Chondrocyte (in vitro differentiated cells): ENCODE data around the gene MIEF2. TPM values are rescaled to one million over a fixed set of nuclear protein-coding genes. Genes with fewer than 3 reads are reported as not detected.
A peak's percentile ranks its signal among the peaks of the same experiment; 100 is the strongest.

Source experiments
- DNase-seq: peaks from one replicate; pipeline ENCODE4 v3.0.0; 2021; ENCODE audit warnings: mixed read lengths, low spot score
- H3K27ac Mint-ChIP-seq: one replicate; pipeline ENCODE4 v1.8.0; 2021; ENCODE audit warnings: mild to moderate bottlenecking, moderate library complexity, mixed read lengths; ENCODE audit not compliant: unreplicated experiment
- H3K27me3 Mint-ChIP-seq: 2 replicates; pipeline ENCODE4 v1.8.0; 2021; ENCODE audit warnings: low read depth, mixed read lengths
- H3K36me3 Mint-ChIP-seq: 2 replicates; pipeline ENCODE4 v1.8.0; 2021; ENCODE audit warnings: low read depth, mixed read lengths
- H3K4me1 Mint-ChIP-seq: 2 replicates; pipeline ENCODE4 v1.8.0; 2021; ENCODE audit warnings: low read depth, mild to moderate bottlenecking, mixed read lengths
- H3K4me3 Mint-ChIP-seq: one replicate; pipeline ENCODE4 v1.8.0; 2021; ENCODE audit warnings: mild to moderate bottlenecking, moderate library complexity, mixed read lengths; ENCODE audit not compliant: unreplicated experiment
- H3K9me3 Mint-ChIP-seq: 2 replicates; pipeline ENCODE4 v1.8.0; 2021; ENCODE audit warnings: low read depth, mixed read lengths
- CTCF ChIP-seq: fragments of 200-600 bp; sonication (generic); IDR thresholded peaks from 2 replicates; pipeline ENCODE4 v1.5.0; 2021; ENCODE audit warnings: antibody characterized with exemption, mild to moderate bottlenecking, moderate library complexity
- total RNA-seq: library from RNA; stranded (reverse); gene quantifications from 3 replicates; pipeline ENCODE4 v1.2.1, GENCODE V29; 2021

The MIEF2 gene
- total RNA-seq, 1 donor from 2014 or later: 11.5 TPM

- Mint-ChIP-seq H3K27me3 (no peaks in the 10 kb centered on the region), H3K27ac (no peak overlapping the region), H3K4me3 (no peak overlapping the region), H3K9me3 (no peaks in the 10 kb centered on the region), H3K4me1 (peaks cover 32% of the 10 kb centered on the region), H3K36me3 (no peaks in the 10 kb centered on the region)
- TF ChIP-seq CTCF: no peak
- no peak for DNase-seq
Observed at GRCh38 chr17:18224053-18224386, 36.4 kb upstream of the MIEF2 start.

- Mint-ChIP-seq H3K9me3 (no peaks in the 10 kb centered on the region), H3K36me3 (no peaks in the 10 kb centered on the region), H3K27me3 (no peaks in the 10 kb centered on the region), H3K27ac (peak overlapping the region; percentile 33), H3K4me1 (peaks cover 28% of the 10 kb centered on the region), H3K4me3 (peak overlapping the region; percentile 67)
- no peak for DNase-seq
- TF ChIP-seq CTCF: no peak
Observed at GRCh38 chr17:18224387-18225120, 35.9 kb upstream of the MIEF2 start.

GRCh38 chr17:18225121-18225641 lies 35.3 kb upstream of the MIEF2 start, which contains the start of gene LLGL1:
Gene LLGL1 (plus strand): TSS chr17:18225635. CDS start chr17:18225683, 48 bp downstream.
- Mint-ChIP-seq H3K9me3 (no peaks in the 10 kb centered on the region), H3K4me3 (peak within 1 kb of the TSS; percentile 98), H3K36me3 (no peaks in the 10 kb centered on the region), H3K4me1 (peaks cover 28% of the 10 kb centered on the region), H3K27ac (peak within 1 kb of the TSS; percentile 88), H3K27me3 (no peaks in the 10 kb centered on the region)
- no peak for TF ChIP-seq CTCF
- DNase-seq: peak; percentile 99

GRCh38 chr17:18225642-18226283 lies 34.7 kb upstream of the MIEF2 start:
- Mint-ChIP-seq H3K4me1 (peaks cover 28% of the 10 kb centered on the region), H3K9me3 (no peaks in the 10 kb centered on the region), H3K36me3 (no peaks in the 10 kb centered on the region), H3K4me3 (peak overlapping the region; percentile 98), H3K27me3 (no peaks in the 10 kb centered on the region), H3K27ac (peak overlapping the region; percentile 88)
- DNase-seq: no peak
- no peak for TF ChIP-seq CTCF

GRCh38 chr17:18226284-18226945 lies 34.0 kb upstream of the MIEF2 start:
- no peak for DNase-seq
- no peak for TF ChIP-seq CTCF
- Mint-ChIP-seq H3K4me1 (peaks cover 28% of the 10 kb centered on the region), H3K27me3 (no peaks in the 10 kb centered on the region), H3K9me3 (no peaks in the 10 kb centered on the region), H3K4me3 (peak overlapping the region; percentile 98), H3K27ac (peak overlapping the region; percentile 88), H3K36me3 (no peaks in the 10 kb centered on the region)
